ENCODE data around the gene CTDSPL.

The CTDSPL gene

GRCh38 chr3:37891227-37891626 lies 29.5 kb downstream of the CTDSPL start:
- no peak for DNase-seq (ENCODE audit: low spot score)

- DNase-seq (ENCODE audit: low spot score) = no peak
Measured at GRCh38 chr3:37892927-37893600, 31.4 kb downstream of the CTDSPL start.

GRCh38 chr3:37896827-37897226 lies 35.1 kb downstream of the CTDSPL start:
- DNase-seq (ENCODE audit: low spot score) = no peak

GRCh38 chr3:37897763-37898162 lies 36.1 kb downstream of the CTDSPL start:
- no peak for DNase-seq (ENCODE audit: low spot score)

- DNase-seq (ENCODE audit: low spot score) = no peak
Measured at GRCh38 chr3:37898424-37898823, 36.7 kb downstream of the CTDSPL start.

- no peak for DNase-seq (ENCODE audit: low spot score)
Measured at GRCh38 chr3:37899101-37899707, 37.5 kb downstream of the CTDSPL start.

- no peak for DNase-seq (ENCODE audit: low spot score)
Measured at GRCh38 chr3:37899711-37900306, 38.1 kb downstream of the CTDSPL start.

GRCh38 chr3:37901721-37902120 lies 40.0 kb downstream of the CTDSPL start:
- no peak for DNase-seq (ENCODE audit: low spot score)

GRCh38 chr3:37902674-37903073 lies 41.0 kb downstream of the CTDSPL start:
- no peak for DNase-seq (ENCODE audit: low spot score)

- DNase-seq (ENCODE audit: low spot score) = no peak
Measured at GRCh38 chr3:37903320-37903719, 41.6 kb downstream of the CTDSPL start.

- DNase-seq (ENCODE audit: low spot score) = no peak
Measured at GRCh38 chr3:37903734-37904133, 42.1 kb downstream of the CTDSPL start.

- DNase-seq (ENCODE audit: low spot score) = no peak
Measured at GRCh38 chr3:37904601-37905000, 42.9 kb downstream of the CTDSPL start.

GRCh38 chr3:37905346-37905745 lies 43.7 kb downstream of the CTDSPL start:
- no peak for DNase-seq (ENCODE audit: low spot score)

GRCh38 chr3:37905987-37906674 lies 44.5 kb downstream of the CTDSPL start:
- DNase-seq (ENCODE audit: low spot score) = no peak

GRCh38 chr3:37906734-37907282 lies 45.1 kb downstream of the CTDSPL start:
- DNase-seq (ENCODE audit: low spot score) = no peak

GRCh38 chr3:37907371-37907770 lies 45.7 kb downstream of the CTDSPL start:
- DNase-seq (ENCODE audit: low spot score) = no peak

- no peak for DNase-seq (ENCODE audit: low spot score)
Measured at GRCh38 chr3:37907906-37908305, 46.2 kb downstream of the CTDSPL start.

- DNase-seq (ENCODE audit: low spot score) = no peak
Measured at GRCh38 chr3:37909067-37909911, 47.6 kb downstream of the CTDSPL start.

GRCh38 chr3:37910671-37911400 lies 49.2 kb downstream of the CTDSPL start:
- no peak for DNase-seq (ENCODE audit: low spot score)

- no peak for DNase-seq (ENCODE audit: low spot score)
Measured at GRCh38 chr3:37912052-37912733, 50.5 kb downstream of the CTDSPL start.
